HepG2 (cell line): ENCODE results near the gene THAP3. TPM values are rescaled to one million over a fixed set of nuclear protein-coding genes. Genes with fewer than 3 reads are reported as not detected.

Experiments
- BCLAF1 ChIP-seq: fragments of 450-650 bp; IDR thresholded peaks from 2 replicates; pipeline ENCODE4 v1.6.1; 2017; ENCODE audit warnings: mild to moderate bottlenecking
- GABPB1 ChIP-seq: IDR thresholded peaks from 2 replicates; pipeline ENCODE4 v1.6.1; 2016; ENCODE audit warnings: mild to moderate bottlenecking, missing genetic modification reagents, moderate library complexity, missing compliant biosample characterization
- HOXD1 ChIP-seq: sonication (generic); formaldehyde crosslinking; IDR thresholded peaks from 2 replicates; pipeline ENCODE4 v1.5.0; 2020; ENCODE audit warnings: missing genetic modification reagents
- POLR2AphosphoS5 ChIP-seq: IDR thresholded peaks from 2 replicates; pipeline ENCODE4 v1.6.1; 2012; ENCODE audit warnings: low read depth, low read length
- RAD51 ChIP-seq: fragments of 450-650 bp; IDR thresholded peaks from 2 replicates; pipeline ENCODE4 v1.6.1; 2016; ENCODE audit warnings: borderline replicate concordance
- SMAD1 ChIP-seq: sonication (generic); formaldehyde crosslinking; IDR thresholded peaks from 2 replicates; pipeline ENCODE4 v1.4.0; 2020; ENCODE audit warnings: missing genetic modification reagents, low read depth, mild to moderate bottlenecking, borderline replicate concordance
- STAT5B ChIP-seq: sonication (generic); formaldehyde crosslinking; IDR thresholded peaks from 2 replicates; pipeline ENCODE4 v1.4.0; 2020; ENCODE audit warnings: missing genetic modification reagents
- ZBTB10 ChIP-seq: sonication (generic); formaldehyde crosslinking; IDR thresholded peaks from 2 replicates; pipeline ENCODE4 v1.4.0; 2020; ENCODE audit warnings: missing genetic modification reagents, borderline replicate concordance
- ZC3H4 ChIP-seq: sonication (generic); formaldehyde crosslinking; IDR thresholded peaks from 2 replicates; pipeline ENCODE4 v1.4.0; 2020; ENCODE audit warnings: missing genetic modification reagents, borderline replicate concordance
- ZNF615 ChIP-seq: sonication (generic); formaldehyde crosslinking; IDR thresholded peaks from 2 replicates; pipeline ENCODE4 v1.5.0; 2020; ENCODE audit warnings: mild to moderate bottlenecking, missing genetic modification reagents, borderline replicate concordance
- polyA plus RNA-seq, 8 experiments: library from polyadenylated mRNA; depleted of rRNA in 3 of 8; stranded (reverse) in 7 of 8; unstranded in 1 of 8; fragments of >200 nt; fragmentation: Illumina TruSeq in 4 of 8; extraction: Trizol in 4 of 8; gene quantifications; 2 replicates each; pipeline versions ENCODE4 v1.2.1 to v1.2.3, GENCODE V29; 2011 to 2016; ENCODE audit warnings: low read depth in 4 of 8, missing spikeins in 1 of 8, mixed read lengths in 1 of 8; ENCODE audit not compliant: insufficient read depth in 1 of 8
- total RNA-seq, 5 experiments: library from RNA; depleted of rRNA; stranded (reverse); fragments of >200 nt; fragmentation: Illumina TruSeq; extraction: Trizol; gene quantifications; 2 replicates each; pipeline ENCODE4 v1.2.3, GENCODE V29; 2016; ENCODE audit warnings: low read depth in 1 of 5
- TF ChIP-seq, protein P1 (sequence below): sonication (generic); formaldehyde crosslinking; IDR thresholded peaks from 2 replicates; pipeline ENCODE4 v1.4.0; 2020; ENCODE audit warnings: mild to moderate bottlenecking, missing genetic modification reagents

The THAP3 gene
- total and polyA plus RNA-seq, 2 of the 13 experiments (the other 11 are each of a cell fraction or from before 2014, with no cell fraction given), result 10.3 to 14.9 TPM

- TF ChIP-seq STAT5B (no peak), GABPB1 (no peak), POLR2AphosphoS5 (no peak), HOXD1 (CRISPR knock-in tag) (no peak), ZBTB10 (no peak), ZNF615 (no peak), SMAD1 (CRISPR knock-in tag) (no peak), RAD51 (no peak), ZC3H4 (CRISPR knock-in tag) (no peak), BCLAF1 (no peak)
- TF ChIP-seq, protein P1, sequence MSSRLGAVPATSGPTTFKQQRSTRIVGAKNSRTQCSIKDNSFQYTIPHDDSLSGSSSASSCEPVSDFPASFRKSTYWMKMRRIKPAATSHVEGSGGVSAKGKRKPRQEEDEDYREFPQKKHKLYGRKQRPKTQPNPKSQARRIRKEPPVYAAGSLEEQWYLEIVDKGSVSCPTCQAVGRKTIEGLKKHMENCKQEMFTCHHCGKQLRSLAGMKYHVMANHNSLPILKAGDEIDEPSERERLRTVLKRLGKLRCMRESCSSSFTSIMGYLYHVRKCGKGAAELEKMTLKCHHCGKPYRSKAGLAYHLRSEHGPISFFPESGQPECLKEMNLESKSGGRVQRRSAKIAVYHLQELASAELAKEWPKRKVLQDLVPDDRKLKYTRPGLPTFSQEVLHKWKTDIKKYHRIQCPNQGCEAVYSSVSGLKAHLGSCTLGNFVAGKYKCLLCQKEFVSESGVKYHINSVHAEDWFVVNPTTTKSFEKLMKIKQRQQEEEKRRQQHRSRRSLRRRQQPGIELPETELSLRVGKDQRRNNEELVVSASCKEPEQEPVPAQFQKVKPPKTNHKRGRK (CRISPR knock-in tag), result no peak
Measured at GRCh38 chr1:6586404-6586816, 38.3 kb upstream of the THAP3 start (continued).
